GM18870 (cell line): ENCODE measurements around the gene KIF16B.

ENCODE experiments used
- ATAC-seq: cut with Tn5 transposase; IDR thresholded peaks from one replicate; pipeline ENCODE4 v1.9.1; 2021; ENCODE audit warnings: moderate library complexity; ENCODE audit not compliant: unreplicated experiment

Gene KIF16B

DNA sequence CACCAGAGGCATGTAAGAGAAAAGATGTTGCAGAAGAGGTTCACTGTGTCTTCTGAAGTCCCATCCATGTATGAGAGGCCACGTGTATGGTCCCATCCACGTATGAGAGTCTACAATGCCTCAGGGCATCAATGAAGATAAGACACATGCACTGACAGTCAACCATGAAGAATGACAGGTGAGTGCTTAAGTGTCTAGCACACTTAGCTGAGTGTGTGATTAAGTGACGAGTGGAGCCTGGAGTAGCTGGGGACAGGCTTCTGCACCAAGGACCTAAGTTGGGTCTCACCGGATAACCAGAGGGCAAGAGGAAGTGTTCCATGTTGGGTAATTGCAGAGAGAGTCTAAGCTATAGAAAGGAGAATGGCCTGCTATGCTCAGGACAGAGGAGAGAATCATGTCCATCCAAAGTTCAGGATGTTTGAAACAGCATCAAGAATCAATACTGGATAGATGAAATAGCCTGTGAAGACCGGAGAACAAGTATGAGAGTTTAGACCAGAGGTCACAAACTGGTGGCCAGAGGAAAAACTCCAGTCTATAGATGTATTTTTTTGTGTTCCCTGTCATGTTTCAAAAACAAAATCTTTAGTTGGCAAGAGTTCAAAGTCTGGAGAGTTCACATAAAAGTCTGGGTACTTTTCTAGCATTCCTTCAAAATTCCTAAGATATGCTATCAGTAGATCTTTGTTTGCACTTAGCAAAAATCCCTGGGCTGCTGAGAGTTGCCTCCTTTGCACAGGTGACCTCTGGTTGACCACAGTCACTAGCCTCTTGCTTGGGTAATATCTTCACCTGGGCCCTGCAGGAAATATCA lies 165.8 kb downstream of the KIF16B start:
- ATAC-seq: no peak

DNA sequence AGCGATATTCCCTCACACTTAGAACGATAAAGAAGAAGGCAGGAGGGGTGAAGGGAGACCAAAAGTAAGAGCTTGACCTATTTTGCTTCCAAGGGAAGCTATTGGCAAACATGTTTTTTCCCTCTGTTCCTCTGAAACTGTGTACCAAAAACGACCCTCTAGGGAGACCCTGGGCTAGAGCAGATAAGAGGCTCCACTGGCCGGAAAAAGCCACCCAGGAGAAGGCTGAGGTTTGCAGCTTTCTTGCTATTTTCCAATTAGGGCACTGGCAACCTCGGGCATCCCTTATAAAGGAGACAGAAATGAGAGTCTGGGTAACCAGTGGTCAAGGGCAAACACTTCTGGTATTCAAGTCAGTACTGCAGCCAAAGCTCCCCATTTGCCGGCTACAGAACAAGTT lies 168.0 kb downstream of the KIF16B start:
- no peak for ATAC-seq

DNA sequence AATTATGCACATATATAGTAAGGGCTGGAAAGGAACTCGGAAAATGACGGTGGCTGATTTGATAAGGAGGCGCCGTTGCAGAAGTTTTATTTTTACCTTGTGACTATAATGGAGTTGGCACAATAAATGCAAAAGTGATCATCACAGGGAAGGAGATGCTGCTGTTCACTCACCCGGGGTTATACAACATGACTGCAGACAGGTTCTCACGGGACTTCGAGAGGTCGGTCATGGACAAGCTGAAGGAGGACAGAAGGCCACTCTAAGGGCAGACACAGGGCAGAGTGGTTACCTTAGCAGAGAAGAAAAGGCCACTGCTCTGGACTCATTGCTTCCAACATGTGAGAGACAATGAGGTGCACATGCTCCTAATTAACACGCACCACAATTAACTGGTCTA lies 168.6 kb downstream of the KIF16B start:
- ATAC-seq: no peak

DNA sequence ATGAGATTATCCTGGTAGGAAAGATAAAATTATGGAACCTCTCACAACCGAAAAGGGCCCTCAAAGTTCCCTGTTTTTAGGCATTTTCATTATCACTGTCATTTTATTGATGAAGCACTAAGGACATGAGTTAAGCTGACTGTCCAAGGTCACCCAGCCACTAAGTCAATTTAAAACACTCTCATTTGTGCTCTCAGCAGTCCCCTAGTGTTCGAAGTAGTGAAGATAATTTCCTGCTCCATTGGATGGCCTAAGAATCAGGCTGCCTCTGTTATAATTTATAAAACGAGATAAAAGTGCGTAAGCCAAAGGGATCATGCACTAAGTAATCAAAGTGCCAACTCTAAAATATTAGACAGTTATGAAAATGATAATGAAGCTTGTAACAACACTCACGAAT lies 169.1 kb downstream of the KIF16B start:
- ATAC-seq: no peak

DNA sequence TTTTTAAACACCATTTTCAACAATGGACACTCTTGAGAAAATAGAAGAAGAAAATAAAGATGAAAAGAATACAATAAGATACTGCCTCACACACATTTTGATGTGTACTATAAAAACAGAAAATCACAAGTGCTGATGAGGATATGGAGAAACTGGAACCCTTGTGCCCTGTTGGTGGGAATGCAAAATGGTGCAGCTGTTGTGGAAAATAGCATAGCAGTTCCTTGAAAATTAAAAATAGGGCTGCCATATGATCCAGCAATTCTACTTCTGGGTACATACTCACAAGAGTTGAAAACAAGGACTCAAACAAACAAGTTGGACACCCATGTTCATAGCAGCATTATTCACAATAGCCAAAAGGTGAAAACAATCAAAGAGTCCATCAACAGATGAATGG lies 173.0 kb downstream of the KIF16B start:
- no peak for ATAC-seq

DNA sequence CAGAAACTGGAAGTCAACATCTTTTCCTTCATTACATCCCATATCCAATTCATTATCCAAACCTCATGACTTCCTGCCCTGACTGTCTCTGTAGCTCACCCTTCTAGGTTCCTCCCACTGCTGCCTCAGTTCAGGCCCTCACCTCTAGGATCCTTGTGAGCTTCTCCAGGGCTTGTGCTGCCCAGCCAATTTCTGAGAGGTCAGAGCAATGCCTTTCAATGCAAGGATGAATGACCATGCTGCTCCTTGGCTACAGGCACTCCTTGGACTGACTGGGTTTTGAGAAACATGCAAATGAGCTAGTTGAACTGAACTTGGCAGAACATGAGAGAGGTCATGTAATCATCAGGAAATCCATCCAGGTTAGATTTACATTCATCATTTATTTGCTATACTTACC lies 173.4 kb downstream of the KIF16B start:
- ATAC-seq: no peak

DNA sequence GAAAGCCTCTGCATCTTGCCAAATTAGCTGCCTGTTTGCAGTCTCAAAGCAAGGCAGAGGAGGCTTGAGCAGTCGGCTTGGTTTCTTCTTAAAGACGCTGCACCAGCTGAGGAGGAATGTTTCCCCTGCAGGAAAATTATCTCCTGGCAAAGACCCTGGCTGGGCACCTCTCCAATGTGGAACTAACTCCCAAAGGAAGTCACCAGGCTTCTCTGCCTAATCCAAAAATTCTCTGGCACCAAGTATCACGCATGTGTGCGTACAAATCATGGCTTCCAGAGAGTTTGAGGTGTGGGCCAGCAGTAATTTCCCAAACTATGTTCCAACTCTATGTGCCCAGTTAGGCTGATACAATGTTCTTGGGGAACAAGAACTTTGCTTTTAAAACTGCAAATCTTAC lies 176.2 kb downstream of the KIF16B start:
- no peak for ATAC-seq

DNA sequence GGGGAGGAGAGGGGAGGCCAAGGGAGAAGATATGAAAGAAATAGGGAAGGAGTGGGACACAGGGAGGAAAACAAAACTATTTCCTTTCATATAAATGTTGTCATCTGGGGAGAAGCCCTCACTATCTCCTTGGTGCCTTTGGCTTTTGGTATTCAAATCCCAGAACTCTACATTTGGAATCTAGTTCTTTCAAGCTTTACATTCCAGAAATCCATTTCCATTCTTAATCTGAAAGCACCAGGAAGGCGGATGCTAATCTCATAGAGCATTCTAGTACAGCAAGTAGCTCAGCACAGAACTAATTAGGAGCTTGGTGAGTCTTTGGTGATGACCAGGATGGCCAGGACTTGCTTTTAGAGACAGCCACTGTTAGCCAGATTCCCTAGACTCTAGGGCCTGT lies 177.9 kb downstream of the KIF16B start:
- ATAC-seq: no peak

DNA sequence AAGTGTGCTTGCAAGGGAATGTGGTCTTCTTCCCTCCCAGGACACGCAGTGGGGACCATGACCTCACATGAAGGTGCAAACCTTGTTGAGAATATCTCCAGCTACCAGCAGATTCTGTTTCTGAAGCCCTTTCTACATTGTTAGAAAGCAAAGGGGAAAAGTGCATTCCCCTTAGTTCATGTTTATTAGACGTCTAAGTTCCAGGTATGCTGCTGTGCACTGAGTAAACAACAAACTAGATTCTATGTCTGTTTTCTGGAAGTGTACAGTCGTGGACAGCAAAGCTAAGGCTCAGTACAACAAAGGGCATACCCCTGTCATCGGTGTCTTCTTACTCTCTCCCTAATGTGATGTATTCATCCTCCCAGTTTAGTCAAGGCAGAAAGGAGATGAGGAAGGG lies 178.5 kb downstream of the KIF16B start:
- no peak for ATAC-seq

DNA sequence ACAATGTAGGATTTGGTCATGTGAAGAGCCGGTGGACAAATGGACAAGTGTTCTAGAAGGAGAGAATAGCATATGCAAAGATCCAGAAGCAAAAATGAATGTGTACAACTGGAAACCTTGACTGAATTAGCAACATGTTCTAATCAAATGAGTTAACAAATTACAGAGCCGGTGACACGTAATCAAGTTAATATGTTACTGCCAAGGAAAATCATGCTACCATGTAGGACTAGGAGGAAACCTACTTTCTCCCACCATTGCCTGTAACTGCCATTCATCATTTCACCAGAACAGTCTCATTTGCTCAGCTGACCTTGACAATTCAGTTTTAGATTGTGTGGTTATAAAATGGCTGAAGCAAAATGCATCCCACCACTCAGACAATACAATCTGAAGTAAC lies 179.4 kb downstream of the KIF16B start:
- ATAC-seq: no peak

DNA sequence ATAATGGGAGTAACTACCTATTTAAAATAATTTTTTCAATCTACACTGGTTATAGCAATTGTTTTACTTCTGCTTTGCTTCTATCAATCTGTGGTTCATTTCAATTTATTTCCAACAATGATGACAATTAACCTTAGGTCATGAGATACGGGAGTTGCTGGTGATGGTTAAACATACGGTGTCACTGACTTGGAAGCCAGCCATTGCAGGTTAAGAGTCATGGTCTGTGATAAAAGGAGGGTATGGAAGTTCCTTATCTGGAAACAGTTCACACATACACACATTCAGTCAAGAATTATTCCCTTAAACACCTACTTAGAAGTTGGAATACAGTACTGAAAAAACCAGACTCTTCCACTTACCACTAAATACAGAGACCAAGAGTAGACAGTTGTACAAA lies 180.0 kb downstream of the KIF16B start:
- no peak for ATAC-seq

DNA sequence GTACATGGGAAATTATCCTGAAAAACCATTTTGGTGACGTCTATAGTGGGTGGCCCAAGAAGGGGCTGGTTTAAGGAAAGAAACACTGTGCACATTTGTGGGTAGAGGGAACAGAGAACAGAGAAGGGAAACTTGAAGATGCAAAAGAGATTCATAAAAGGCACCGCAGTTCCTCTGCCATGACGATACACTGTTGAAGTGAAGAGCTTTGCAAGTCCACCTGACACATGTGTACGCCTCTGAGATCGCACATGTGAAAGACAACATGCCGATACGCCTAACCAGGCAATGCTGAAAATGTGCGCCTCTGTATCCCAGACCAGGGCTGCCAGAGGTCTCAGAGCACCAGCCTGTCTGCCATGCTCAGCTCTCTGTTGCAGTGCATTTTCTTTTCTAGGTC lies 180.9 kb downstream of the KIF16B start:
- ATAC-seq: peak; percentile 97

DNA sequence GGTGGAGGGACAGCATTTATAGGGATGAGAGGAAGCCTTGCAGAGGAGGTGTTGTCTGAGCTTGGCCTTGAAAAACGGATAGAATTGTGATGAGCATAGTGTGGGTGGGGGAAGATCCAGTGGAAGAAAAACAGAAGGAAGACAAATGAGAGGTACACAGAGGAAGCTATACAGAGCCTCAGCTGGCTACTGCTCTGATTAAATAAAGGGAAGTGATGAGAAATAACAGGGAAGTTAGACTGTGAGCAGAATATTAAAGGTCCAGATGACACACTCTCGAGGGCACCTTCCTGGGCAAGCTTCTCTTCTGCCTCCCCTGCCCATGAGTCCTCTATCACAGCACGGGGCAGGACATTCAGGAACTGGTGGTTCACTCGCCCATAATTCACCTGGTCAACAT lies 182.3 kb downstream of the KIF16B start:
- ATAC-seq: no peak

DNA sequence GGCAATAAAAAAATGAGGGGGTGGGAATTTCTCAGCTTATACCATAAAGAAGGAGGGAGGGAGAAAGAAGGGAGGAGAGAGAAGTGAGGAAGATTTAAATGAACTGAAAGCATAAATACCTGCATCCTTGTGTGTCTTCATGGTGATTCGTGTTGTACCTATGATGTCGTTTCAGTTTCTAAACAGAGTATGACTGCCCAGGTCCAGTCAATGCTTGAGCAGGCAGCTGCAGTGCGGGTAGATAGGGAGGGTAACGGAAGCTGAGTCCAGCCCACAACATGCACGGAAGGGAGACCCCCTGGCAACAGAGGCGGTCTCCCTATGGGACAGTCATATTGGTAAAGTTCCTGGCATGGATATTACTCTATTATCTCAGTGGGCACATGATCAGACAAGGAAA lies 184.5 kb downstream of the KIF16B start:
- ATAC-seq: no peak

DNA sequence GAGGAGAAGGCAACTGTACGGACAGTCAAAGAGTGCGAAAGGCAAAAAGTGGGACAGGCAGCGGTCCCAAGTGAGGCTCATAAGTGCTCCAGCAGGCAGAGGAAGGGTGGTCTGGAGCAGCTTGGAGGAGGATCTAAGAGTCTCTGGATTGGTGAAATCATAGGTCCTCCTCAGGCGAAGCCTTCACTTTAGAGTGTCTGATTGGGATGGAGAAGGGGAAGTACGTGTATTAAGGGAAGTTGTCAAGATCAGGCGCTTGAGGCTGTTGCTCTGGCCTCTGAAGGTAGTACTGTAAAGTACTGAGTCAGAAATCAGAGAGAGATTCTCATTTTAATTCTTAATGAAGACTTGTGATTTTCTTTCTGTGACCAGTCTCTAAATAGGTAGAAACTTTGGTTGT lies 185.6 kb downstream of the KIF16B start:
- no peak for ATAC-seq

DNA sequence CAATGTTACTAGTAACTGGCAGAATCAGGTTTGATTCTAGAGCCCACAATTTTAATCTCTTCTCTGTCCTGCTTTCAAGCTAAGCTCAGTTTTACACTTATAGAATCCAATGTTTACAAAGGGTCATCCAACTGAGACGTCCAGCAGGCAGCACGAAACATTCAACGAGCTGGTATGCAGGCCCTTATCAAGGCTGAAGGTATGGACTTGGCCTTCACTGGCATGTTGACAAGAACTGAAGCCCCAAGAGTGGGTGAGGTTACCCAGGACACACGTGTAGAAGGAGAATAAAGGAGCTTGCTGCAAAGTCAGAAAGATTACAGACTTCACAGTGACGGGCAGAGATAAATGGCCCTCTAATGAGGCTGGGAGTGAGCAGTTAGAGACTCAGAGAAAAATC lies 187.4 kb downstream of the KIF16B start:
- ATAC-seq: no peak

DNA sequence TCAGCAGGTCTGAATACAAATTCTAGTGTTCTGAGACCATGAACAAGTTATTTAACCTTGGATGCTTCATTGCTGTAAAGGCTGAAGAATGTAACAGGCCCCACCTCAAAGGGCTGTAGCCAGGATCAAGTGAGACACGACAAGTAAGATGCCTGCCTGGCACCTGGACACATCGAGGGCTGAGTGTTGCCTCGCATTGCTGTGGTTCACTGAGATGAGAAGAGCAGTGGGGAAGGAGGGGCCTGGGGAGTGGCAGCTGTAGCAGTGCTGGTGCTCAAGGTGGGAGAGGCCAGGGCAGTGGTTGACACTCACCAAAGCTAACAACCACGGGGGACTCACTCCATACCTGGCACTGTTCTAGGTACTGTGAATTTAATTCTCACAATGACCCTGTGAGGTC lies 187.8 kb downstream of the KIF16B start:
- no peak for ATAC-seq

DNA sequence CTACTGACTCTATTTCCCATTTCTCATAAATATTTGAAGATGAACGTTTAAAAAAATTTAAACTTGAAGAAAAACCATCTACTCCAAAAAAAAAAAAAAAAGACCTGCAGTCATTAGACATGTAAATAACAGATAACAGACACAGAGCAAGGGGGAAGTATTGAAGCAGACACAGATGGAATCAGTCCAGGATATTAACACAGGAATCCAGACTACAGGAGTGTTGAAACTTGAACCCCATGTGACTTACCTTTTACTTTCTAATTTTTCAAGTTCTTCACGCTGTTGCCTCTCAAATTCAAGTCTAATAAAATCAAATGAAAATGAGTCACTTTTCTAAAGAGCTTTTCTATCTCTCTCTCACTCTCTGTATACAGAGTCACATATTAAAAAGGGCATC lies 191.8 kb downstream of the KIF16B start:
- no peak for ATAC-seq

DNA sequence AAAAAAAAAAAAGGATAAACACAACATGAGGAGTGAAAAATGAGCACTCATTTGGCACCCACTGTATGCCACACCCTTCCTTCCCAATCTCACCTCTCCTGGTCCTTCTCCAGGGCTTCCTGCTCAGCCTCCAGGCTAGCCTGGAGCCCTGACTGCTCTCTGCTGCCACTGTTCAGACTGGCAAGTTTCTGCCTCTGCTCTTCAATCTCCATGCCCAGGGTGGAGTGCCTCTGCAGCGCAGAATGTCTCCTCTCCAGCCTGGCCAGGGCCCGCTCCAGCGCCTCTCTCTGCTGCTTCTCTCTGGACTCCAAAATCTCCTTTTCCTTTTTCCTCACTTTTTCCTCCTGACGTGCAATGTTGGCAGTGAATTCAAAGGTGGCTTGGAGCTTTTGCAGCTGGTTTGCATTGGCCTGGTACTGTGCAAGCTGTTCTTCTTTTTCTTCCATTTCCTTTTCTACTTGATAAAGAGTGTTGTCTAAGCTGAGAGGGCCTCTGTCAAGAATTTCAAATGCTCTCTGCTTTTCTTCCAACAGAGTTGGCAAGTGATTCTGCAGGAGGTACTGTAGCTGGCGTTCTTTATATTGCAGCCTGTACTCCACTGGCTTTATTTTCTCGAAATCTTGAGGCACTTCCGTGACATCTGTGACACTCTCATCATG lies 194.4 kb downstream of the KIF16B start:
- ATAC-seq: no peak

DNA sequence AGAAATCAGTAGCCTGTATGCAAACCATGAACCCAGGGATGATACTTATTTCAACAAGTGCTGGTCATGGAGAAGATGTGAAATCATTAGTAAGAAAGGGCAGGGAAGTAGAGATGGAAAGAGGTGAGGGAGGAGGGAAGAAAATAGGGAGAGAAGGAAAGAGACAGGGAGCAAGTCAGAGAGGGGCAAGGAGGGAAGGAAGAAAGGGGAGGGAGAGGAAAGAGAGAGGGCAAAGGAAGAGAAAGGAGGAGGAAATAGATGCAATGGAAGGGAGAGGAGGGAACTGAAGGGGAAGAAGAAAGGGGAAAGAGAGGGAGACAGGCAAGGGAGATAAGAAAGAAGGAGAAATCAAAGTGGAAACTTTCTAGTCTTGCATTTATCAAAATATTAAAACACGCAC lies 195.1 kb downstream of the KIF16B start:
- no peak for ATAC-seq

DNA sequence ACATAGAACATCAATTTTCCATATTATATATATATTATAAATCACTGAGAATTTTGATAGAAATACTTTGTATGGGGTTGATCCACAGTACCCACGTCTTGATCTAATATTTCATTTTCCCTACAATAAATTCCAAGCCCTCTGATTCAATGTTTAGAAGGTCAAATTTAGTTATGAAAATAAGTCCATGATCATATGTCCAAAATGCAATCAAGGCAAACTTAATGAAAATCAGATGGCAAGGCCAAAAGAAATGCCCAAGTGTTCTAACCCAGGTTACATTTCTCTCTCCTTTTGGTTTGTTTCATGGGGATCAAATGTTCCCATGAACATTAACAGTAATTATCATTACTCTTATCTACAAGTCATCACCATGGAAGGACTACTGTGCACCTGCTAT lies 203.8 kb downstream of the KIF16B start:
- no peak for ATAC-seq

DNA sequence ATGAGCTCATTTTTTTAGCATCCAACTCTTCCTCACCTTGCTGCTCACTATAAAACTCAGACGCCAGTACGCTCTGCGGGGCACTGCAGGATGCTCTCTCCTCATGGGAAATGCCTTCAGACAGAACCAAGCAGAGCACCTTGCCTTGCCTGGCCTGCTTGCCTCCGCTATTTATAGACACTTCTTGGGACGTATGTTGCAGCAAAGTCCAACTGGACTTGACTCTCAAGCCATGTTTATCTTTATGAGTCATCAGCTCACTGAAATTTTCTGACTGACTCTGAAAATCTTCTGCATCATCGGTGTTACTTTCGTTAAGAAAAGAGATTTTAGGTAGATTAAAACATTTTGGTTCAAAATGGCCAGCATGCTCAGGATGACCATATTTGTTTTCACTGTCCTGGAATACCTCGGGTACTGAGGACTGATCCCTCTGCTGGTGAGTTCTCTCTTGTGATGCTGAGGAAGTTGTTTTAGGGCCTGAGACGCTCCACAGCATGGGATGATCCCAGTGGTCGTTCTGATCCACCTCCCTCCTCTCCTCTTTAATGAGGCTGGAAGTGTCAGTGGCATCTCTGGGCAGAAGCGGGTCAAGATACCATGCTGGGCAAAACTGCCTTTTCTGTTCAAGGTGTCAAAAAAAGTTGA lies 204.5 kb downstream of the KIF16B start:
- no peak for ATAC-seq
